NK-92 treated with Interleukin-12 subunit alpha and Interleukin-12 subunit beta, amount 100 ng/mL, for 24 hours (cell line): ENCODE results near the gene PFKM.

ENCODE experiments used
- DNase-seq: peaks from one replicate; lab custom pipeline; 2025; lab: John Stamatoyannopoulos, UW

The PFKM gene

DNA sequence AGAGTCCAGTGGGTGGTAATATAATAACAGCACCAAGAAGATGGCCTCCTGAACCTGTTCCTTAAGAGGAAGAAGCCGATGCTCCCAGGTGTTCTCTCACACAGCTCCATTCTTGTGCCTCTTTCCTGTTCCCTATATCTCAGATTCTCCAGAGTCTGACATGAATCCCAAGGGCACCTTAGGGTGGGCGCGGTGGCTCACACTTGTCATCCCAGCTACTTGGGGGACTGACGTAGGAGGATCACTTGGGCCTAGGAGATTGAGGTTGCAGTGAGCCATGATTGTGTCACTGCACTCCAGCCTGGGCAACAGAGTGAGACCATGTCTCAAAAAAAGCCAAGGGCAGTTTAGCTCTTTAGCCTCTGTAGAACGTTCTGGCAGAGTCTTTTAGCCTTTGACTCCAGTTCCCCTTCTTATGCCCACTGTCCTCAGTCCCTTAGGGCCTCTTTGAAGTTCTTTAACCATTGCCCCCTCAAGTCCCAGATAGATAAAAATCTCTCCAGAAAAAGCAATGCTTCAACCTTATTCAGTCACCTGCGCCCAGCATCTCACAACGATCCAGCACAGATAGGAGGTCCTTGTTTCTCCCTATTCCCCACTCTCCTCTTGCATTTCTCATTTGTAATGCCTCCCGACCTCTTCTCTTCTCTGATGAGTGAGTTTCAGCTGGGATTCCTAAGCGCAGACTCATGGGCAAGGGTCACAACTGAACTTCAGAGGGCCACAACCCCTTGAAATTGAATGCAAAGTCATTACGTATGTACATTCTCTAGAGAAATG, 68.9 kb downstream of the PFKM start:
- DNase-seq: no peak

GRCh38 chr12:48189331-48190125, 70.4 kb downstream of the PFKM start:
- peak; percentile 20 for DNase-seq

DNA sequence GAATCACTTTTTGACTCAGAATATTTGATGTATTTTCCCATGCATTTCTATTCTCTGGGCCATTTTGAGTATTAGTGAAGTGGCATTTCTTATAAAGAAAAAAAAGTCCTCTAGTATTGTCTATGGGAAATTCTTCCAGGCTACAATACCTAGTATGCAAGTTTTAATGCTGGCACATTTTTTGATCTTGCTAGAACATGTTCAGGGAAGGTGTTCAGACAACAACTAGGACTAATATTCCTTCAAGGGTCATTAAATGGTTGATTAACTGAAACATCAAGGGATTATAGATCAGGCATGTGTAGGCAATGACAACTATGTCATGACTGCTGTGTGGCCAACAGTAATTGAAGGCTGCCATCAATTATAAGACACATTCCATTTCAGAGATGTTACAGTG, 71.9 kb downstream of the PFKM start:
- no peak for DNase-seq

DNA sequence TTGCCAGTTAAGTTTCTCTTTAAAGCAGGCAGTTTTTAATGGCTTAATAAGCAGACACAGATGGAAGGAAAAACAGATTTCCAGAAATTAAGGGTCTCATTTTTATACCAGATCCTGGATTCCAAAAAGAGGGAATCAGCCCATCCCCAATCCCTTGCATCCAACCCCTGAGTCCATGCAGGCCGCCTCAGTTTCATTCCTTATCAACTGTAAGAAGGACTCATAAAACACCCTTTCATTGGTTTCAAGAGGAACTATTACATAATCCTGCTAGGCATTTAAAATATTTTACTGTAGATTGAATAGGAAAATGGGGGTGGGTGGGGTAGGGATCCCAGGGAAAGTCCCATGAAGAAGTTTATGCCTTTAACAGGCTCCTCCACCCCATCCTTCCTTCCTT, 73.7 kb downstream of the PFKM start:
- no peak for DNase-seq

- DNase-seq: no peak
These were observed 74.5 kb downstream of the PFKM start for GRCh38 chr12:48193623-48194022.

- DNase-seq: no peak
These were observed 75.6 kb downstream of the PFKM start for GRCh38 chr12:48194799-48195201.
